H9 (cell line): ENCODE data around the gene PPP2CA. TPM values are rescaled to one million over a fixed set of nuclear protein-coding genes. Genes with fewer than 3 reads are reported as not detected.

Experiments used
- DNase-seq: peaks from one replicate; pipeline ENCODE4 v3.0.0-alpha.2; 2017
- H2AFZ ChIP-seq: one replicate; pipeline ENCODE4 v1.6.1; 2013; ENCODE audit warnings: mild to moderate bottlenecking, low read length, control low read depth, moderate library complexity
- H2AK5ac ChIP-seq: 2 replicates; pipeline ENCODE4 v1.6.1; 2013; ENCODE audit warnings: low read length, control low read depth, mixed read lengths; ENCODE audit not compliant: insufficient read length
- H2BK120ac ChIP-seq: one replicate; pipeline ENCODE4 v1.6.1; 2013; ENCODE audit warnings: low read depth, mild to moderate bottlenecking, low read length, control low read depth, inconsistent platforms; ENCODE audit not compliant: poor library complexity, severe bottlenecking
- H2BK12ac ChIP-seq: 2 replicates; pipeline ENCODE4 v1.6.1; 2013; ENCODE audit warnings: low read length, control low read depth, mixed read lengths, low read depth; ENCODE audit not compliant: insufficient read length
- H2BK15ac ChIP-seq: 2 replicates; pipeline ENCODE4 v1.6.1; 2013; ENCODE audit warnings: low read depth, low read length, control low read depth
- H2BK20ac ChIP-seq: one replicate; pipeline ENCODE4 v1.6.1; 2013; ENCODE audit warnings: low read depth, mild to moderate bottlenecking, low read length, control low read depth, inconsistent platforms; ENCODE audit not compliant: poor library complexity, severe bottlenecking
- H2BK5ac ChIP-seq: 2 replicates; pipeline ENCODE4 v1.6.1; 2013; ENCODE audit warnings: low read length, control low read depth, mixed read lengths; ENCODE audit not compliant: insufficient read length
- H3K14ac ChIP-seq: 2 replicates; pipeline ENCODE4 v1.6.1; 2013; ENCODE audit warnings: low read length, control low read depth; ENCODE audit not compliant: insufficient read depth
- H3K18ac ChIP-seq: 2 replicates; pipeline ENCODE4 v1.6.1; 2013; ENCODE audit warnings: low read depth, mild to moderate bottlenecking, mixed read lengths, low read length, control low read depth; ENCODE audit not compliant: insufficient read length
- H3K23ac ChIP-seq: 2 replicates; pipeline ENCODE4 v1.6.1; 2013; ENCODE audit warnings: low read length, control low read depth, mixed read lengths, low read depth; ENCODE audit not compliant: insufficient read length
- H3K23me2 ChIP-seq: 2 replicates; pipeline ENCODE4 v1.6.1; 2013; ENCODE audit warnings: low read depth, mild to moderate bottlenecking, mixed read lengths, low read length, control low read depth; ENCODE audit not compliant: insufficient read length, poor library complexity, severe bottlenecking
- H3K27ac ChIP-seq: 2 replicates; pipeline ENCODE4 v1.5.1; 2013; ENCODE audit warnings: low read length, control low read depth, mixed read lengths, low read depth; ENCODE audit not compliant: insufficient read length
- H3K27me3 ChIP-seq: 2 replicates; pipeline ENCODE4 v1.6.1; 2013; ENCODE audit warnings: low read length, control low read depth, inconsistent platforms; ENCODE audit not compliant: insufficient read depth
- H3K4ac ChIP-seq: 2 replicates; pipeline ENCODE4 v1.6.1; 2013; ENCODE audit warnings: low read depth, mild to moderate bottlenecking, control low read depth, inconsistent platforms, low read length, moderate library complexity
- H3K4me1 ChIP-seq: 2 replicates; pipeline ENCODE4 v1.6.1; 2013; ENCODE audit warnings: low read length, control low read depth, inconsistent platforms; ENCODE audit not compliant: insufficient read depth
- H3K4me2 ChIP-seq: 2 replicates; pipeline ENCODE4 v1.6.1; 2013; ENCODE audit warnings: low read length, control low read depth, mixed read lengths; ENCODE audit not compliant: insufficient read length, insufficient read depth
- H3K56ac ChIP-seq: 2 replicates; pipeline ENCODE4 v1.6.1; 2013; ENCODE audit warnings: low read depth, mild to moderate bottlenecking, mixed read lengths, low read length, control low read depth; ENCODE audit not compliant: insufficient read length
- H3K79me1 ChIP-seq: 2 replicates; pipeline ENCODE4 v1.6.1; 2013; ENCODE audit warnings: low read depth, mild to moderate bottlenecking, moderate library complexity, low read length, control low read depth, inconsistent platforms; ENCODE audit not compliant: insufficient read depth, poor library complexity, severe bottlenecking
- H3K79me2 ChIP-seq: 2 replicates; pipeline ENCODE4 v1.6.1; 2013; ENCODE audit warnings: low read length, control low read depth, inconsistent platforms; ENCODE audit not compliant: insufficient read depth
- H3K9ac ChIP-seq: 2 replicates; pipeline ENCODE4 v1.6.1; 2013; ENCODE audit warnings: low read length, control low read depth, mixed read lengths; ENCODE audit not compliant: insufficient read length; ENCODE audit errors: extremely low read depth
- H3K9me3 ChIP-seq: one replicate; pipeline ENCODE4 v1.6.1; 2013; ENCODE audit warnings: low read depth, low read length, inconsistent platforms; ENCODE audit not compliant: control insufficient read depth
- H3T11ph ChIP-seq: one replicate; pipeline ENCODE4 v1.6.1; 2013; ENCODE audit warnings: mild to moderate bottlenecking, low read length, control low read depth, inconsistent platforms
- H4K20me1 ChIP-seq: one replicate; pipeline ENCODE4 v1.6.1; 2013; ENCODE audit not compliant: control insufficient read depth, insufficient read length, insufficient read depth
- H4K5ac ChIP-seq: 2 replicates; pipeline ENCODE4 v1.6.1; 2013; ENCODE audit warnings: low read depth, mild to moderate bottlenecking, mixed read lengths, low read length, control low read depth; ENCODE audit not compliant: insufficient read length
- H4K8ac ChIP-seq: replicated peaks from 2 replicates; pipeline ENCODE4 v1.6.1; 2013; ENCODE audit warnings: low read length, control low read depth, mixed read lengths, low read depth; ENCODE audit not compliant: insufficient read length
- H4K91ac ChIP-seq: 2 replicates; pipeline ENCODE4 v1.6.1; 2013; ENCODE audit warnings: low read depth, mild to moderate bottlenecking, moderate library complexity, mixed read lengths, low read length, control low read depth; ENCODE audit not compliant: insufficient read length
- H3K27ac Mint-ChIP-seq, 3 experiments: 2 replicates in 2 of 3; 3 replicates in 1 of 3; pipeline ENCODE4 v1.8.0; 2020 to 2021; ENCODE audit warnings: mixed read lengths in 3 of 3, mild to moderate bottlenecking in 1 of 3, moderate library complexity in 1 of 3
- H3K27me3 Mint-ChIP-seq: 2 replicates; pipeline ENCODE4 v1.8.0; 2021; ENCODE audit warnings: low read depth, mild to moderate bottlenecking, moderate library complexity, mixed read lengths
- H3K36me3 Mint-ChIP-seq, 3 experiments: 2 replicates in 2 of 3; 3 replicates in 1 of 3; pipeline ENCODE4 v1.8.0; 2020 to 2021; ENCODE audit warnings: low read depth in 3 of 3, mixed read lengths in 3 of 3; ENCODE audit not compliant: insufficient read depth in 1 of 3
- H3K4me1 Mint-ChIP-seq, 2 experiments: 2 replicates each; pipeline ENCODE4 v1.8.0; 2020; ENCODE audit warnings: mixed read lengths in 2 of 2
- H3K4me3 Mint-ChIP-seq, 2 experiments: 2 replicates in 1 of 2; 3 replicates in 1 of 2; pipeline ENCODE4 v1.8.0; 2020 to 2021; ENCODE audit warnings: mild to moderate bottlenecking in 2 of 2, mixed read lengths in 2 of 2, moderate library complexity in 1 of 2
- H3K9me3 Mint-ChIP-seq, 2 experiments: 2 replicates in 1 of 2; 3 replicates in 1 of 2; pipeline ENCODE4 v1.8.0; 2020; ENCODE audit warnings: mild to moderate bottlenecking in 2 of 2, mixed read lengths in 2 of 2, moderate library complexity in 1 of 2
- WGBS: extraction: QIAGEN DNeasy Blood & Tissue Kit; methylation state at CpG from one replicate; pipeline ENCODE4 v1.1.7; 2013; ENCODE audit warnings: missing lambda C conversion rate, low lambda C conversion rate, mixed read lengths; ENCODE audit not compliant: insufficient read length; ENCODE audit errors: extremely low coverage; 5-methylcytosine and 5-hydroxymethylcytosine counted together
- total RNA-seq: library from RNA; stranded (reverse); gene quantifications from 2 replicates; pipeline ENCODE4 v1.2.1, GENCODE V29; 2021
- TF ChIP-seq, protein P1 (sequence below): fragments of 200-600 bp; sonication (generic); conservative IDR thresholded peaks from 3 replicates; pipeline ENCODE4 v1.8.0; 2021; ENCODE audit warnings: antibody characterized with exemption, mild to moderate bottlenecking

The PPP2CA gene
- total RNA-seq, 1 experiment from 2014 or later: 244 TPM

DNA sequence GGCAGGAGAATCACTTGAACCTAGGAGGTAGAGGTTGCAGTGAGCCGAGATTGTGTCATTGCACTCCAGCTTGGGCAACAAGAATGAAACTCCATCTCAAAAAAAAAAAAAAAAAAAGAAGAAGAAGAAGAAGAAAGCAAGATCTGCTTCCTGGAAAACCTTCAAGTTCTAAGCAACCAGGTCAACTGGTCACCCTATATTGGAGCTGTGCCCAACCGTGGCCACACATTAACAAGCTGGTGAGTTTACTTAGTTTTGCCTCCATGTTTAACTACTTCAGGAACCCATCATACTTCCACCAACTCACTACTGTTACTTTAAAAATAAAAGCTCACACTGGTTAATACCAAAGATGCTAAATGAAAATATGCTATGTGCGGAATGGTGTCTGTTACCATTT is 36.8 kb downstream of the PPP2CA start:
- TF ChIP-seq, protein P1, sequence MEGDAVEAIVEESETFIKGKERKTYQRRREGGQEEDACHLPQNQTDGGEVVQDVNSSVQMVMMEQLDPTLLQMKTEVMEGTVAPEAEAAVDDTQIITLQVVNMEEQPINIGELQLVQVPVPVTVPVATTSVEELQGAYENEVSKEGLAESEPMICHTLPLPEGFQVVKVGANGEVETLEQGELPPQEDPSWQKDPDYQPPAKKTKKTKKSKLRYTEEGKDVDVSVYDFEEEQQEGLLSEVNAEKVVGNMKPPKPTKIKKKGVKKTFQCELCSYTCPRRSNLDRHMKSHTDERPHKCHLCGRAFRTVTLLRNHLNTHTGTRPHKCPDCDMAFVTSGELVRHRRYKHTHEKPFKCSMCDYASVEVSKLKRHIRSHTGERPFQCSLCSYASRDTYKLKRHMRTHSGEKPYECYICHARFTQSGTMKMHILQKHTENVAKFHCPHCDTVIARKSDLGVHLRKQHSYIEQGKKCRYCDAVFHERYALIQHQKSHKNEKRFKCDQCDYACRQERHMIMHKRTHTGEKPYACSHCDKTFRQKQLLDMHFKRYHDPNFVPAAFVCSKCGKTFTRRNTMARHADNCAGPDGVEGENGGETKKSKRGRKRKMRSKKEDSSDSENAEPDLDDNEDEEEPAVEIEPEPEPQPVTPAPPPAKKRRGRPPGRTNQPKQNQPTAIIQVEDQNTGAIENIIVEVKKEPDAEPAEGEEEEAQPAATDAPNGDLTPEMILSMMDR: no peak
- no peak overlapping the region for H4K91ac ChIP-seq
- H4K5ac ChIP-seq: no peak overlapping the region
- Mint-ChIP-seq H3K27ac (no peak overlapping the region; a peak in 1 of 7 replicates), H3K4me3 (no peak overlapping the region), H3K27me3 (no peaks in the 10 kb centered on the region; the same call in 1 of the 2 replicates), H3K9me3 (no peaks in the 10 kb centered on the region), H3K4me1 (peaks cover 2 to 3% of the 10 kb centered on the region in 2 experiments; a peak in 3 of 4 replicates), H3K36me3 (peaks cover 0 to 2% (median 0%) of the 10 kb centered on the region in 3 experiments; a peak in 1 of 7 replicates)
- H3K56ac ChIP-seq: no peak overlapping the region
- H2BK5ac ChIP-seq: no peak overlapping the region
- H3K18ac ChIP-seq: no peak overlapping the region
- H3K23me2 ChIP-seq: no peaks in the 10 kb centered on the region
- no peak overlapping the region for H2BK20ac ChIP-seq
- H4K8ac ChIP-seq: no peak overlapping the region
- no peak overlapping the region for H2BK12ac ChIP-seq
- H3K14ac ChIP-seq: no peak overlapping the region
- H3K79me2 ChIP-seq: no peaks in the 10 kb centered on the region
- no peak overlapping the region for H2AFZ ChIP-seq
- no peak overlapping the region for H2AK5ac ChIP-seq
- no peaks in the 10 kb centered on the region for H3K9me3 ChIP-seq
- H2BK120ac ChIP-seq: no peak overlapping the region
- H3K27ac ChIP-seq: no peak overlapping the region
- H3K23ac ChIP-seq: no peak overlapping the region
- no peak overlapping the region for H2BK15ac ChIP-seq
- WGBS: no CpG with 5 or more reads among the region's 3 CpGs
- no peaks in the 10 kb centered on the region for H3K27me3 ChIP-seq
- H3K4me1 ChIP-seq: no peaks in the 10 kb centered on the region
- H3K9ac ChIP-seq: no peak overlapping the region
- H3K4me2 ChIP-seq: no peak overlapping the region
- H3K4ac ChIP-seq: no peak overlapping the region
- no peak for DNase-seq
- H3T11ph ChIP-seq: no peak overlapping the region
- no peaks in the 10 kb centered on the region for H4K20me1 ChIP-seq
- H3K79me1 ChIP-seq: no peaks in the 10 kb centered on the region
